ENCODE results near the gene ADAM12. TPM values are rescaled to one million over a fixed set of nuclear protein-coding genes. Genes with fewer than 3 reads are reported as not detected.

ADAM12 gene
- polyA plus RNA-seq, 1 donor from 2014 or later = 0.09 TPM

- no peak overlapping the region for H3K9ac ChIP-seq (ENCODE audit: low read length)
- H3K9me3 ChIP-seq (ENCODE audit: low read length) = no peaks in the 10 kb centered on the region
- H4K20me1 ChIP-seq (ENCODE audit: insufficient read depth) = no peaks in the 10 kb centered on the region
- no peak overlapping the region for H3K4me3 ChIP-seq (ENCODE audit: low read length)
- H3K27me3 ChIP-seq (ENCODE audit: insufficient read depth, low read depth, low read length) = no peaks in the 10 kb centered on the region
- no peaks in the 10 kb centered on the region for H3K36me3 ChIP-seq (ENCODE audit: insufficient read depth, low read length)
- TF ChIP-seq POLR2AphosphoS5 (IDR thresholded peaks at IDR 0.05) = no peak
- H3F3A ChIP-seq (ENCODE audit: insufficient read depth, low read length, poor library complexity, severe bottlenecking) = no peaks in the 10 kb centered on the region
- no peak overlapping the region for H2AFZ ChIP-seq (ENCODE audit: low read depth, low read length)
- H3K9me2 ChIP-seq (ENCODE audit: insufficient read depth, low read length) = no peaks in the 10 kb centered on the region
- H3K27ac ChIP-seq (ENCODE audit: low read length) = no peak overlapping the region
- H3K4me2 ChIP-seq (ENCODE audit: low read length) = no peak overlapping the region
- H3K79me2 ChIP-seq (replicated peaks; ENCODE audit: insufficient read depth, low read length) = no peaks in the 10 kb centered on the region
Measured at GRCh38 chr10:125985557-125986240, 402.6 kb downstream of the ADAM12 start.

- Histone ChIP-seq H3K79me2 (replicated peaks; ENCODE audit: insufficient read depth, low read length) (no peaks in the 10 kb centered on the region), H3K4me2 (ENCODE audit: low read length) (no peak overlapping the region), H3K27me3 (ENCODE audit: insufficient read depth, low read depth, low read length) (no peaks in the 10 kb centered on the region)
Measured at GRCh38 chr10:125984865-125985495, 403.3 kb downstream of the ADAM12 start.

GRCh38 chr10:125984346-125984745 lies 403.9 kb downstream of the ADAM12 start:
- H3K36me3 ChIP-seq (ENCODE audit: insufficient read depth, low read length) = no peaks in the 10 kb centered on the region
- H3K27me3 ChIP-seq (ENCODE audit: insufficient read depth, low read depth, low read length) = no peaks in the 10 kb centered on the region
- TF ChIP-seq MXI1 (conservative IDR thresholded peaks at IDR 0.05; ENCODE audit: poor library complexity, severe bottlenecking) = no peak
- no peak for TF ChIP-seq TAF1 (IDR thresholded peaks at IDR 0.05; ENCODE audit: low read depth)
- no peak for TF ChIP-seq EZH2 (IDR thresholded peaks at IDR 0.05; ENCODE audit: borderline replicate concordance, insufficient read depth, low read length, poor library complexity, severe bottlenecking)
- no peak for TF ChIP-seq RAD21 (conservative IDR thresholded peaks at IDR 0.05)
- no peaks in the 10 kb centered on the region for H3F3A ChIP-seq (ENCODE audit: insufficient read depth, low read length, poor library complexity, severe bottlenecking)
- H3K9me3 ChIP-seq (ENCODE audit: low read length) = no peaks in the 10 kb centered on the region
- no peak overlapping the region for H2AFZ ChIP-seq (ENCODE audit: low read depth, low read length)
- no peak overlapping the region for H3K4me3 ChIP-seq (ENCODE audit: low read length)
- H3K9me2 ChIP-seq (ENCODE audit: insufficient read depth, low read length) = no peaks in the 10 kb centered on the region
- H3K4me2 ChIP-seq (ENCODE audit: low read length) = no peak overlapping the region
- H3K9ac ChIP-seq (ENCODE audit: low read length) = no peak overlapping the region
- H4K20me1 ChIP-seq (ENCODE audit: insufficient read depth) = no peaks in the 10 kb centered on the region
- no peaks in the 10 kb centered on the region for H3K79me2 ChIP-seq (replicated peaks; ENCODE audit: insufficient read depth, low read length)
- no peak overlapping the region for H3K27ac ChIP-seq (ENCODE audit: low read length)

More at GRCh38 chr10:125984865-125985495, 403.3 kb downstream of the ADAM12 start:
- no peak overlapping the region for H3K9ac ChIP-seq (ENCODE audit: low read length)
- H4K20me1 ChIP-seq (ENCODE audit: insufficient read depth) = no peaks in the 10 kb centered on the region
- no peak overlapping the region for H3K27ac ChIP-seq (ENCODE audit: low read length)
- H3K36me3 ChIP-seq (ENCODE audit: insufficient read depth, low read length) = no peaks in the 10 kb centered on the region
- H3K4me3 ChIP-seq (ENCODE audit: low read length) = no peak overlapping the region
- H3F3A ChIP-seq (ENCODE audit: insufficient read depth, low read length, poor library complexity, severe bottlenecking) = no peaks in the 10 kb centered on the region
- H3K9me3 ChIP-seq (ENCODE audit: low read length) = no peaks in the 10 kb centered on the region
- H3K9me2 ChIP-seq (ENCODE audit: insufficient read depth, low read length) = no peaks in the 10 kb centered on the region
- no peak for TF ChIP-seq TAF1 (IDR thresholded peaks at IDR 0.05; ENCODE audit: low read depth)
- no peak overlapping the region for H2AFZ ChIP-seq (ENCODE audit: low read depth, low read length)

- TF ChIP-seq TAF1 (IDR thresholded peaks at IDR 0.05; ENCODE audit: low read depth) (no peak), CTCF (IDR thresholded peaks at IDR 0.05; ENCODE audit: poor library complexity, severe bottlenecking) (no peak), MXI1 (conservative IDR thresholded peaks at IDR 0.05; ENCODE audit: poor library complexity, severe bottlenecking) (no peak), EP300 (conservative IDR thresholded peaks at IDR 0.05; ENCODE audit: poor library complexity, severe bottlenecking) (no peak), EZH2 (IDR thresholded peaks at IDR 0.05; ENCODE audit: borderline replicate concordance, insufficient read depth, low read length, poor library complexity, severe bottlenecking) (no peak), SMC3 (conservative IDR thresholded peaks at IDR 0.05; ENCODE audit: poor library complexity) (no peak), REST (IDR thresholded peaks at IDR 0.05; ENCODE audit: borderline replicate concordance) (no peak), POLR2AphosphoS5 (IDR thresholded peaks at IDR 0.05) (no peak), RAD21 (conservative IDR thresholded peaks at IDR 0.05) (no peak)
- H3K27me3 ChIP-seq (ENCODE audit: insufficient read depth, low read depth, low read length) = no peaks in the 10 kb centered on the region
- no peaks in the 10 kb centered on the region for H3K36me3 ChIP-seq (ENCODE audit: insufficient read depth, low read length)
- no peaks in the 10 kb centered on the region for H3K9me2 ChIP-seq (ENCODE audit: insufficient read depth, low read length)
- no peak overlapping the region for H3K4me2 ChIP-seq (ENCODE audit: low read length)
- H3K27ac ChIP-seq (ENCODE audit: low read length) = no peak overlapping the region
- H3K9ac ChIP-seq (ENCODE audit: low read length) = no peak overlapping the region
- no peak overlapping the region for H2AFZ ChIP-seq (ENCODE audit: low read depth, low read length)
- H3K4me3 ChIP-seq (ENCODE audit: low read length) = no peak overlapping the region
- H3K9me3 ChIP-seq (ENCODE audit: low read length) = no peaks in the 10 kb centered on the region
- no peaks in the 10 kb centered on the region for H3K79me2 ChIP-seq (replicated peaks; ENCODE audit: insufficient read depth, low read length)
- no peaks in the 10 kb centered on the region for H3F3A ChIP-seq (ENCODE audit: insufficient read depth, low read length, poor library complexity, severe bottlenecking)
- no peaks in the 10 kb centered on the region for H4K20me1 ChIP-seq (ENCODE audit: insufficient read depth)
Measured at GRCh38 chr10:125983656-125984055, 404.6 kb downstream of the ADAM12 start.
